Keratinocyte (primary cell): Measurements from ENCODE around the gene OSCAR. TPM values are rescaled to one million over a fixed set of nuclear protein-coding genes. Genes with fewer than 3 reads are reported as not detected.

Experiments used
- DNase-seq: peaks from one replicate; pipeline ENCODE4 v3.0.0-alpha.2; 2011; ENCODE audit warnings: low read depth, missing footprints, low spot score
- FAIRE-seq: peaks from 2 replicates; lab custom pipeline; 2011; peaks lifted over from hg19 to GRCh38; lab: Jason Lieb, UNC
- H2AFZ ChIP-seq: 2 replicates; pipeline ENCODE4 v1.6.0; 2012; ENCODE audit warnings: low read length, control low read depth, inconsistent platforms; ENCODE audit not compliant: control insufficient read depth
- H3K27ac ChIP-seq: 2 replicates; pipeline ENCODE4 v1.5.1; 2011; ENCODE audit warnings: low read length; ENCODE audit not compliant: control insufficient read depth, insufficient read depth
- H3K27me3 ChIP-seq: 3 replicates; pipeline ENCODE4 v1.6.0; 2011; ENCODE audit warnings: low read length; ENCODE audit not compliant: control insufficient read depth, insufficient read depth; ENCODE audit errors: extremely low read depth
- H3K36me3 ChIP-seq, 2 experiments: 2 replicates in 1 of 2; 3 replicates in 1 of 2; pipeline ENCODE4 v1.5.1; 2011; ENCODE audit warnings: low read length in 2 of 2, mild to moderate bottlenecking in 1 of 2; ENCODE audit not compliant: control insufficient read depth in 2 of 2, insufficient read depth in 2 of 2; ENCODE audit errors: extremely low read depth in 1 of 2
- H3K4me1 ChIP-seq: 3 replicates; pipeline ENCODE4 v1.5.1; 2011; ENCODE audit warnings: low read length; ENCODE audit not compliant: control insufficient read depth, insufficient read depth; ENCODE audit errors: extremely low read depth
- H3K4me2 ChIP-seq: 3 replicates; pipeline ENCODE4 v1.6.0; 2011; ENCODE audit warnings: low read depth, low read length; ENCODE audit not compliant: control insufficient read depth, insufficient read depth; ENCODE audit errors: extremely low read depth
- H3K4me3 ChIP-seq, 3 experiments: fragments of 200-600 bp in 1 of 3; sonication (generic) in 1 of 3; 2 replicates in 2 of 3; 3 replicates in 1 of 3; pipeline ENCODE4 v1.5.1; 2011 to 2016; ENCODE audit warnings: low read length in 3 of 3, mild to moderate bottlenecking in 3 of 3, control low read depth in 2 of 3, inconsistent platforms in 1 of 3, low read depth in 1 of 3, mixed read lengths in 1 of 3, mixed run types in 1 of 3, moderate library complexity in 1 of 3; ENCODE audit not compliant: control insufficient read depth in 2 of 3, insufficient read depth in 2 of 3; ENCODE audit errors: extremely low read depth in 1 of 3
- H3K79me2 ChIP-seq: 2 replicates; pipeline ENCODE4 v1.6.0; 2012; ENCODE audit warnings: low read length; ENCODE audit not compliant: control insufficient read depth, insufficient read depth
- H3K9ac ChIP-seq: 3 replicates; pipeline ENCODE4 v1.6.0; 2011; ENCODE audit warnings: low read length; ENCODE audit not compliant: control insufficient read depth, insufficient read depth; ENCODE audit errors: extremely low read depth
- H3K9me1 ChIP-seq: 3 replicates; pipeline ENCODE4 v1.6.0; 2011; ENCODE audit warnings: low read length; ENCODE audit not compliant: control insufficient read depth, insufficient read depth; ENCODE audit errors: extremely low read depth
- H3K9me3 ChIP-seq: 2 replicates; pipeline ENCODE4 v1.5.1; 2012; ENCODE audit warnings: low read depth, low read length; ENCODE audit not compliant: control insufficient read depth
- H4K20me1 ChIP-seq: 3 replicates; pipeline ENCODE4 v1.6.0; 2011; ENCODE audit warnings: low read length; ENCODE audit not compliant: control insufficient read depth, insufficient read depth; ENCODE audit errors: extremely low read depth
- CTCF ChIP-seq, 3 experiments: IDR thresholded peaks in 1 of 3; conservative IDR thresholded peaks in 1 of 3; optimal IDR thresholded peaks in 1 of 3; 2 replicates in 2 of 3; 3 replicates in 1 of 3; pipeline versions ENCODE3 to v1.5.1; 2011; ENCODE audit warnings: low read length in 3 of 3, mild to moderate bottlenecking in 3 of 3, moderate library complexity in 2 of 3, control low read depth in 1 of 3, inconsistent platforms in 1 of 3; ENCODE audit not compliant: insufficient read depth in 2 of 3; ENCODE audit errors: extremely low read depth in 1 of 3
- EZH2 ChIP-seq: IDR thresholded peaks from one replicate; pipeline ENCODE4 v1.6.1; 2012; ENCODE audit warnings: inconsistent platforms, mild to moderate bottlenecking, low read length, moderate library complexity
- dilution Hi-C: fragments of 300-500 bp; cut with MboI; formaldehyde crosslinking; loops from one replicate; pipeline ENCODE4 v1.7.0; 2020; ENCODE audit warnings: low sequenced_read_pairs; ENCODE audit not compliant: extremely low pct_ligation_motif_present
- polyA plus RNA-seq, 5 experiments: library from polyadenylated mRNA; depleted of rRNA in 3 of 5; stranded (reverse) in 3 of 5; stranded (forward) in 1 of 5; unstranded in 1 of 5; fragments of >200 nt; gene quantifications; 1 replicate in 1 of 5; 2 replicates in 3 of 5; 3 replicates in 1 of 5; pipeline versions ENCODE4 v1.2.1 to v1.2.3, GENCODE V29; 2011 to 2012; ENCODE audit warnings: missing spikeins in 2 of 5, low read depth in 1 of 5, low replicate concordance in 1 of 5

OSCAR gene
- polyA plus RNA-seq, 1 donor (not counting 4 experiments of a cell fraction or from before 2014, with no cell fraction given) = 0.14 TPM

GRCh38 chr19:54062643-54063042, 38.0 kb downstream of the OSCAR start:
- no peak for DNase-seq
- no peaks in the 10 kb centered on the region for H3K4me1 ChIP-seq
- H4K20me1 ChIP-seq = no peaks in the 10 kb centered on the region
- H3K4me3 ChIP-seq = no peak overlapping the region
- no peak for FAIRE-seq
- no peak overlapping the region for H3K27ac ChIP-seq
- dilution Hi-C loops = no loop called here
- no peaks in the 10 kb centered on the region for H3K27me3 ChIP-seq
- H2AFZ ChIP-seq = no peak overlapping the region
- no peak overlapping the region for H3K4me2 ChIP-seq
- H3K9ac ChIP-seq = no peak overlapping the region
- no peak for TF ChIP-seq EZH2
- no peak for TF ChIP-seq CTCF (optimal IDR thresholded peaks at IDR 0.05 in 1 of 3, IDR thresholded peaks at IDR 0.05 in 1 of 3, conservative IDR thresholded peaks at IDR 0.05 in 1 of 3; ENCODE audit: extremely low read depth in 1 of 3, insufficient read depth in 2 of 3, low read length in 3 of 3)
- H3K9me3 ChIP-seq = peaks cover 3% of the 10 kb centered on the region
- no peaks in the 10 kb centered on the region for H3K36me3 ChIP-seq
- no peaks in the 10 kb centered on the region for H3K9me1 ChIP-seq
- H3K79me2 ChIP-seq = no peaks in the 10 kb centered on the region

GRCh38 chr19:54047616-54048015, 53.0 kb downstream of the OSCAR start:
- no peaks in the 10 kb centered on the region for H3K9me1 ChIP-seq
- no peaks in the 10 kb centered on the region for H3K36me3 ChIP-seq
- no peaks in the 10 kb centered on the region for H3K79me2 ChIP-seq
- H3K27me3 ChIP-seq = no peaks in the 10 kb centered on the region
- H2AFZ ChIP-seq = no peak overlapping the region
- H4K20me1 ChIP-seq = no peaks in the 10 kb centered on the region
- no peak overlapping the region for H3K9ac ChIP-seq
- DNase-seq = no peak
- no peak overlapping the region for H3K27ac ChIP-seq
- H3K4me1 ChIP-seq = no peaks in the 10 kb centered on the region
- no peaks in the 10 kb centered on the region for H3K9me3 ChIP-seq
- no peak for TF ChIP-seq CTCF (optimal IDR thresholded peaks at IDR 0.05 in 1 of 3, IDR thresholded peaks at IDR 0.05 in 1 of 3, conservative IDR thresholded peaks at IDR 0.05 in 1 of 3; ENCODE audit: extremely low read depth in 1 of 3, insufficient read depth in 2 of 3, low read length in 3 of 3)
- TF ChIP-seq EZH2 = no peak
- no peak for FAIRE-seq
- dilution Hi-C loops = loop anchor here (25.0 kb wide), 1 partner anchor 110 kb away; no protein-coding TSS in a partner anchor
- H3K4me3 ChIP-seq = no peak overlapping the region
- H3K4me2 ChIP-seq = no peak overlapping the region
